WTC11 (cell line): ENCODE measurements around the gene SAMD4A.

Experiments
- ARID4B ChIP-seq: sonication (generic); formaldehyde crosslinking; IDR thresholded peaks from 2 replicates; pipeline ENCODE4 v1.8.0; 2023; ENCODE audit warnings: missing genetic modification reagents, mild to moderate bottlenecking, borderline replicate concordance
- CTCF ChIP-seq: fragments of 200-600 bp; IDR thresholded peaks from 2 replicates; pipeline ENCODE4 v1.8.0; 2022; ENCODE audit warnings: antibody characterized with exemption
- ELF4 ChIP-seq: sonication (generic); formaldehyde crosslinking; IDR thresholded peaks from 2 replicates; pipeline ENCODE4 v1.8.1; 2022; ENCODE audit warnings: low read depth, mild to moderate bottlenecking, moderate library complexity, missing genetic modification reagents
- GRHL2 ChIP-seq: fragments of 250-450 bp; sonication (Bioruptor Pico); IDR thresholded peaks from 2 replicates; pipeline ENCODE4 v1.8.0; 2022; ENCODE audit warnings: mild to moderate bottlenecking, moderate library complexity; ENCODE audit not compliant: insufficient replicate concordance, severe bottlenecking
- IRF2 ChIP-seq: sonication (generic); formaldehyde crosslinking; IDR thresholded peaks from 2 replicates; pipeline ENCODE4 v1.8.0; 2022; ENCODE audit warnings: low read depth, missing genetic modification reagents, borderline replicate concordance
- TEAD1 ChIP-seq: sonication (generic); formaldehyde crosslinking; IDR thresholded peaks from 2 replicates; pipeline ENCODE4 v1.8.0; 2022; ENCODE audit warnings: mild to moderate bottlenecking, missing genetic modification reagents
- ZNF317 ChIP-seq: sonication (generic); formaldehyde crosslinking; IDR thresholded peaks from 2 replicates; pipeline ENCODE4 v1.8.1; 2023; ENCODE audit warnings: low read depth, mild to moderate bottlenecking, moderate library complexity, missing genetic modification reagents, borderline replicate concordance
- TF ChIP-seq, protein P1 (sequence below): sonication (generic); formaldehyde crosslinking; IDR thresholded peaks from 2 replicates; pipeline ENCODE4 v1.8.1; 2023; ENCODE audit warnings: mild to moderate bottlenecking, missing genetic modification reagents
- TF ChIP-seq, protein P2 (sequence below): sonication (generic); formaldehyde crosslinking; conservative IDR thresholded peaks from 2 replicates; pipeline ENCODE4 v1.8.1; 2022; ENCODE audit warnings: mild to moderate bottlenecking, missing genetic modification reagents

DNA sequence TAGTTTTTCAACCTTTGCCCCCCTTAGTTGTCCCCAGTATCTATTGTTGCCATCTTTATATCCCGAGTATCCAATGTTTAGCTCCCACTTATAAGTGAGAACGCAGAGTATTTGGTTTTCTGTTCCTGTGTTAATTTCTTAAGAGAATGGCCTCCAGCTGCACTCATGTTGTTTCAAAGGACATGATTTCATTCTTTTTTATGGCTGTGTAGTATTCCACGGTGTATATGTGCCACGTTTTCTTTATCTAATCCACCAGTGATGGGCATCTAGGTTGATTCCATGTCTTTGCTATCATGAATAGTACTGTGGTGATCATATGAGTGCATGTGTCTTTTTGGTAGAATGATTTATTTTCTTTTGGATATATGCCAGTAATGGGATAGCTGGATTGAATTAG, 263.7 kb downstream of the SAMD4A start:
- TF ChIP-seq CTCF (no peak), TEAD1 (CRISPR knock-in tag) (no peak), GRHL2 (CRISPR knock-in tag) (no peak), ARID4B (CRISPR knock-in tag) (no peak), ZNF317 (CRISPR knock-in tag) (no peak), IRF2 (CRISPR knock-in tag) (no peak), ELF4 (CRISPR knock-in tag) (no peak)
- TF ChIP-seq, protein P1, sequence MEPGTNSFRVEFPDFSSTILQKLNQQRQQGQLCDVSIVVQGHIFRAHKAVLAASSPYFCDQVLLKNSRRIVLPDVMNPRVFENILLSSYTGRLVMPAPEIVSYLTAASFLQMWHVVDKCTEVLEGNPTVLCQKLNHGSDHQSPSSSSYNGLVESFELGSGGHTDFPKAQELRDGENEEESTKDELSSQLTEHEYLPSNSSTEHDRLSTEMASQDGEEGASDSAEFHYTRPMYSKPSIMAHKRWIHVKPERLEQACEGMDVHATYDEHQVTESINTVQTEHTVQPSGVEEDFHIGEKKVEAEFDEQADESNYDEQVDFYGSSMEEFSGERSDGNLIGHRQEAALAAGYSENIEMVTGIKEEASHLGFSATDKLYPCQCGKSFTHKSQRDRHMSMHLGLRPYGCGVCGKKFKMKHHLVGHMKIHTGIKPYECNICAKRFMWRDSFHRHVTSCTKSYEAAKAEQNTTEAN = no peak
- TF ChIP-seq, protein P2, sequence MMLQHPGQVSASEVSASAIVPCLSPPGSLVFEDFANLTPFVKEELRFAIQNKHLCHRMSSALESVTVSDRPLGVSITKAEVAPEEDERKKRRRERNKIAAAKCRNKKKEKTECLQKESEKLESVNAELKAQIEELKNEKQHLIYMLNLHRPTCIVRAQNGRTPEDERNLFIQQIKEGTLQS (CRISPR knock-in tag) = no peak
